TTC549 (cell line): Measurements from ENCODE around the gene XPNPEP1.

Experiments
- FAIRE-seq: peaks from 2 replicates; lab custom pipeline; 2012; peaks lifted over from hg19 to GRCh38; lab: Jason Lieb, UNC

XPNPEP1 gene

DNA sequence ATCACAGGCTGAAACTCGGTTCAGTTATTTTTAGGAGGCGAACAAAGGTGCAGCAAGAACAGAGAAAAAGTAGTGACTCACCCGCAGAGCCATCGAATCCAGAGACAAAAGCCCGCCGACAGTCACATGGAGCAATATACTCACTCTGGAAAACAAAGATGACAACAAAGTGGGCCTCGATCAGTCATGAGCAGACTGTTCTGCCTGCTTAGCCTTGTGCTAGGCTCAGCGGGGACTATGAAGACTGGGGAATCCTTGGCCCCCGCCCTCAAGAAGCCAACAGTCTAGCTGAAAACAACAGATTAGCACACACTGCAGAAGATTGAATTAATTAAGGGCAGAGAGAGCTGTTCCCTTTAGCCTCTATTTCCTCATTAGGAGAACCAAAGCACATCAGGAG, 30.4 kb downstream of the XPNPEP1 start:
- FAIRE-seq = no peak

DNA sequence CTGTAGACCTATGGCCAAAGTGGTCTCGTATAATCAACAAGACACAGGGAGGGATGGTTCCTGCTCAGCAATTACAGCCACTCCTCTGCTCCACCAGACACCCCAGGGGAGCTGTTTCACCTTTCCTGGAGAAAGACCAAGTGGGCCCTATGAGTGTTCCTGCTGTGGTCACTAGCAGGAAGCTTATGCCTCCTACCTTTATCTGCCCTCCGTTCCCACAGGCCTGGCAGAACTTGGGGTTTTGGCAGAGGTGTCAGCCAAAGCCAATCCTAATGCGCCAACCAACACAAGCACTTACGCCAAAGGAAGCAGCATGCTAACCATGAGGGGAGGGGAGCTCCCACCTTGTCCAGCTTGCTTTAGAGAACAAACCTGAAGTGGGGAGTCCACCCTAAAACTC, 31.2 kb downstream of the XPNPEP1 start:
- FAIRE-seq = no peak

- FAIRE-seq = no peak
These were observed 32.2 kb downstream of the XPNPEP1 start for GRCh38 chr10:109891105-109891504.

- FAIRE-seq = no peak
These were observed 33.4 kb downstream of the XPNPEP1 start for GRCh38 chr10:109889867-109890266.

DNA sequence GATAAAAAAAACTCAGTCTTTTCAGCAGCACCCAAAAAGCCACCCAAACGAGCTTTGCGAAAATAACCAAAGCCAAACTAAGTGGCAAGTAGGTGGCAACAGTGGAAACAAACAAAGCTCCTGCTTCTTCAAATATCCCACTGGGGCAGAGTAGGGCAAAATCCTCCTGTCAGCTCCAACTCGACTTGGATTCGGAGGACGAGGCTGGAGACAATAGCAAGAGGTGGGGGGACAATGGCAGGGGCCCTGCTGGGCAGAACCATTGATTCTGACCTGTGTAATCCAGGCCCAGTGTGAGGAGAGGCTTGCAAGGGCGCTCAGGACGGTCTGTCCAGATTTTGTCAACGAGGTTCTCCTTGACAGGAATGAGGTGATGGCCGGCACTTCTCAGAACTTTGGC, 35.5 kb downstream of the XPNPEP1 start:
- FAIRE-seq = no peak

- no peak for FAIRE-seq
These were observed 36.1 kb downstream of the XPNPEP1 start for GRCh38 chr10:109887243-109887642.

DNA sequence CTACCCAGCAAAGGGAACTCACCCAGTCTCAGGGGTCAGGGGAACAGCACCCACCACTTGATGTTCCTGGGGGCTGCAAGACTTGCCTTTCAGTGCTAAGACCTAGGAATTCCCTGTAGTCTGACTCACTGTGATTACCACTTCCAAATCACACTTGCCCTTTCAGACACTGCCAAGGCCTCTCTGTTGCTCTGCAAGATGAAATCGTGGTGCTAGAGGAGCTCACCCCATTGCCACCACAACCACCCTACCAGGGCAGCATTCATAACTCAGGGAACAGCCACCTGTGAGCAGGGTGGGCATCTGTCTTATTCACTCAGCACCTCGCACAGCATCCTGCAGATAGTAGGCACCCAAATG, 36.5 kb downstream of the XPNPEP1 start:
- FAIRE-seq = no peak

GRCh38 chr10:109886037-109886780, 37.1 kb downstream of the XPNPEP1 start:
- no peak for FAIRE-seq

GRCh38 chr10:109883859-109884771, 39.2 kb downstream of the XPNPEP1 start:
- FAIRE-seq = peak; percentile 96

DNA sequence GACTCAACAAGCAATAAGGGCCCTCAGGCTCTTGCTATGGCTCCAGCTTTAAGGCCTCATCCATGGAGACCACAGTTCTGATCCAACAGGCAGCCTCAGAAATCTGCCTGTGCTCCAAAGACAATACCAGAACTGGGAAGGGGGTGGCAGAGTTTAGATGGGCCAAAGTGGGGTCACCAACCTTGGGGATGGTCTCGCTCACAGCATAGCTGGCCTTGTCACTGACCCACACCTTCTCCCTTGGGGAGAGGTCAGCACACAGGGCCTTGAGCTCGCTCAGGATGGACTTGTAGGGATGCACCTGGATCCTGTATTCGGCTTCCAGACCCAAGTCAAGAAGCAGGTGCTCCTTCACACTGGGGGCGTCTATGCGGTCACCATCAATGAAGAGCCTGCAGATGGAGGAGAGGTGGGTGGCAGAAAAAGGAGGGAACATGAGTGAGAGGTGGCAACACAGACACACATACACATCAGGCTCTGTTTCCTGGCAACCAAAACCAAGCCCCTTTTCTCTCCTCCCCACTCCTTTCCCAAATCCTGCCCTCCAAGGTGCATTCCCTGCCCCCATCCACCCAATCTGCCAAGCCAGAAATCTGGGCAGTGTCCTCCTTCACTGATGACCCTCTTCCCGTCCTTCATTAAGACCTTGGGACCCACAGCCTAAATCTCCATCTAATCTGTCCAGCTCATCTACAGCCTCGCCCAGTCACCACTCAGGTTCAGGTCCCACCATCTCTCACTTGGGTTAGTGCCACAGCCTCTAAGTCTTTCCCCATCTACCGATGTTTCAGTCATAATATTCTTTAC, 40.9 kb downstream of the XPNPEP1 start:
- FAIRE-seq = no peak

DNA sequence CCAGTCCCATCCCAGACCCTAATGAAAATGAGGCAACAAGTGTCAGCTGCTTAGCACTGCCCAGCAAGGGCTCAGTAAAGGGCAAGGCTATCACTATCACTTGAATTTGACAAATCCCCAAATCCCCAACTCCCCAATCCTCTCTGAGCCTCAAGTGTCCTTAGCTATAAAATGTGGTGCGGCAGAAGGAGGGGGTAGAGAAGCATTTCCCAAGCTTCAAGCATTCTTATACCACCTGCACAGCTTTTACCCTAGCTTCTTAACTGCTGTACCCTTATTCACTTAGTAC, 41.6 kb downstream of the XPNPEP1 start:
- FAIRE-seq = no peak

GRCh38 chr10:109880886-109881768, 42.2 kb downstream of the XPNPEP1 start:
- no peak for FAIRE-seq

- FAIRE-seq = no peak
These were observed 45.8 kb downstream of the XPNPEP1 start for GRCh38 chr10:109877546-109877945.

- FAIRE-seq = no peak
These were observed 47.2 kb downstream of the XPNPEP1 start for GRCh38 chr10:109875828-109876821.

GRCh38 chr10:109875151-109875568, 48.2 kb downstream of the XPNPEP1 start:
- FAIRE-seq = no peak

DNA sequence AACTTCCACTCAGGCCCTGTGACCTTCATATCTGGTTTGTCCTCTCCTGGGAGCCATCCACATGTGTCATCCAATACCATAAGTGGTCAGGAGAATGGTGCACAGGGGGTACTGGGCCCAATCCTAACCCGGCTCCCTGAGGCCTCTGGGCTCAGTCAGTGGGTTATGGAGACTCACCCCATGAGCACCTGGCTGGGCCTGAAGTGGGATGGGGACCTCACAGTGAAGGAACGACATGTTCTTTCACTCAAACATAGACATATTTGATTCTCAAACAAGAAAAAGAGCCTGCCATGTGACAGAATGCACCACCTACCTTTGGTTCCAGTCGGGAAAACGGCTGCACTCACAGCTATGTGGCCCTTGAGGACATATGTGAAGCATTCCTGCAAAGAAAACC, 51.8 kb downstream of the XPNPEP1 start:
- FAIRE-seq = no peak

- no peak for FAIRE-seq
These were observed 56.2 kb downstream of the XPNPEP1 start for GRCh38 chr10:109866995-109867635.

DNA sequence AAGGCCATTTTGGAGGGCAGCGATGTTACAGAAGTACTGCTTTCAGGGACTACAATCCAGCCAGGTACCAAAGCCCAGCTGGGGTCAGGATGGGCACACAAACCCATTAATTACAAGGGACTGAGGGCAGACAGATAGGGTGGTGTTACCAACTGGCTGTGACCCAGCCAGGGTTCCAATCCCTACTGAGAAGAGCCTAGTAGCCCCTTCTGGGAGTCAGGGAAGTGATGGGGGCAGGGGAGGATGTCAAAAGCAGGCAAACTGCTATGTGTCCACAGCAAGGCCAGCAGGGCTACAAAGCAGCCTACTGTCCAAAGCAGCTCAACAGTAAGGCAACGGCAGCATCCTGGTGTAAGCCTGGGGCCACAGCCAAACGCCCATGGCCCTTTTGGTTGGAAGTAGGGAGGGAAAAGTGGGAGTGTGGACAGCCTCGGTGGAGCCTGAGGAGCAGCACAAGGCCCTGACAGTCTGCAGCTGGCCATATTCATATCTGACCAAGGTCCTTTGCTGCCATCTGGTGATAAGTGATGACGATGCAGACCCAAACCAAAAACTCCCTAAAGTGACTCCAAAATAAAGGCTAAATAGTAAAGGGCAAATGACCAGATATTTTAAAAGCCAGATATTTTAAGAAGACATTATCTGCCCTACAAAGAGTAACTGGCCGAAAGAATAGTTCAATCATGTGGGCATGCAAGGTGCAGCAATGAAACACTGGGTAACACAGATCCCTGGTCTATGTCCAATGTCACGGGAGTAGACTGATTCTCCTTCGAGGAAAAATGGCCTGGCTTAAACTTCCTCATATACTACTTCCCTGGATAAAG, 56.9 kb downstream of the XPNPEP1 start:
- FAIRE-seq = no peak

GRCh38 chr10:109863775-109864174, 59.5 kb downstream of the XPNPEP1 start:
- no peak for FAIRE-seq
